Ishikawa (cell line): ENCODE data around the gene CD70.

Experiments used
- CEBPB ChIP-seq: IDR thresholded peaks from 2 replicates; pipeline ENCODE4 v1.6.1; 2012
- EGR1 ChIP-seq: IDR thresholded peaks from 2 replicates; pipeline ENCODE4 v1.6.1; 2012
- EP300 ChIP-seq: IDR thresholded peaks from 2 replicates; pipeline ENCODE4 v1.6.1; 2012; ENCODE audit warnings: borderline replicate concordance
- FOXM1 ChIP-seq: IDR thresholded peaks from 2 replicates; pipeline ENCODE4 v1.6.1; 2012; ENCODE audit warnings: low read depth, borderline replicate concordance
- RAD21 ChIP-seq: IDR thresholded peaks from 2 replicates; pipeline ENCODE4 v1.6.1; 2012; ENCODE audit warnings: low read depth
- TAF1 ChIP-seq: IDR thresholded peaks from 2 replicates; pipeline ENCODE4 v1.6.1; 2012; ENCODE audit warnings: low read depth, mild to moderate bottlenecking
- TCF12 ChIP-seq: IDR thresholded peaks from 2 replicates; pipeline ENCODE4 v1.6.1; 2012; ENCODE audit warnings: low read depth
- TEAD4 ChIP-seq: IDR thresholded peaks from 2 replicates; pipeline ENCODE4 v1.6.1; 2012
- TF ChIP-seq, protein P1 (sequence below): IDR thresholded peaks from 2 replicates; pipeline ENCODE4 v1.6.1; 2012
- TF ChIP-seq, protein P2 (sequence below): IDR thresholded peaks from 2 replicates; pipeline ENCODE4 v1.6.1; 2012; ENCODE audit warnings: low read depth, mild to moderate bottlenecking
- TF ChIP-seq, protein P3 (sequence below): IDR thresholded peaks from 2 replicates; pipeline ENCODE4 v1.6.1; 2012

GRCh38 chr19:6564393-6564792, 26.6 kb downstream of the CD70 start:
- TF ChIP-seq TCF12 (no peak), EGR1 (no peak), TEAD4 (peak; percentile 12; the same call in 1 of the 2 replicates), EP300 (no peak), FOXM1 (no peak), RAD21 (no peak), TAF1 (no peak), CEBPB (no peak)
- TF ChIP-seq, protein P1, sequence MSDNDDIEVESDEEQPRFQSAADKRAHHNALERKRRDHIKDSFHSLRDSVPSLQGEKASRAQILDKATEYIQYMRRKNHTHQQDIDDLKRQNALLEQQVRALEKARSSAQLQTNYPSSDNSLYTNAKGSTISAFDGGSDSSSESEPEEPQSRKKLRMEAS: peak; percentile 73
- TF ChIP-seq, protein P2, sequence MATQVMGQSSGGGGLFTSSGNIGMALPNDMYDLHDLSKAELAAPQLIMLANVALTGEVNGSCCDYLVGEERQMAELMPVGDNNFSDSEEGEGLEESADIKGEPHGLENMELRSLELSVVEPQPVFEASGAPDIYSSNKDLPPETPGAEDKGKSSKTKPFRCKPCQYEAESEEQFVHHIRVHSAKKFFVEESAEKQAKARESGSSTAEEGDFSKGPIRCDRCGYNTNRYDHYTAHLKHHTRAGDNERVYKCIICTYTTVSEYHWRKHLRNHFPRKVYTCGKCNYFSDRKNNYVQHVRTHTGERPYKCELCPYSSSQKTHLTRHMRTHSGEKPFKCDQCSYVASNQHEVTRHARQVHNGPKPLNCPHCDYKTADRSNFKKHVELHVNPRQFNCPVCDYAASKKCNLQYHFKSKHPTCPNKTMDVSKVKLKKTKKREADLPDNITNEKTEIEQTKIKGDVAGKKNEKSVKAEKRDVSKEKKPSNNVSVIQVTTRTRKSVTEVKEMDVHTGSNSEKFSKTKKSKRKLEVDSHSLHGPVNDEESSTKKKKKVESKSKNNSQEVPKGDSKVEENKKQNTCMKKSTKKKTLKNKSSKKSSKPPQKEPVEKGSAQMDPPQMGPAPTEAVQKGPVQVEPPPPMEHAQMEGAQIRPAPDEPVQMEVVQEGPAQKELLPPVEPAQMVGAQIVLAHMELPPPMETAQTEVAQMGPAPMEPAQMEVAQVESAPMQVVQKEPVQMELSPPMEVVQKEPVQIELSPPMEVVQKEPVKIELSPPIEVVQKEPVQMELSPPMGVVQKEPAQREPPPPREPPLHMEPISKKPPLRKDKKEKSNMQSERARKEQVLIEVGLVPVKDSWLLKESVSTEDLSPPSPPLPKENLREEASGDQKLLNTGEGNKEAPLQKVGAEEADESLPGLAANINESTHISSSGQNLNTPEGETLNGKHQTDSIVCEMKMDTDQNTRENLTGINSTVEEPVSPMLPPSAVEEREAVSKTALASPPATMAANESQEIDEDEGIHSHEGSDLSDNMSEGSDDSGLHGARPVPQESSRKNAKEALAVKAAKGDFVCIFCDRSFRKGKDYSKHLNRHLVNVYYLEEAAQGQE: peak; percentile 91
- TF ChIP-seq, protein P3, sequence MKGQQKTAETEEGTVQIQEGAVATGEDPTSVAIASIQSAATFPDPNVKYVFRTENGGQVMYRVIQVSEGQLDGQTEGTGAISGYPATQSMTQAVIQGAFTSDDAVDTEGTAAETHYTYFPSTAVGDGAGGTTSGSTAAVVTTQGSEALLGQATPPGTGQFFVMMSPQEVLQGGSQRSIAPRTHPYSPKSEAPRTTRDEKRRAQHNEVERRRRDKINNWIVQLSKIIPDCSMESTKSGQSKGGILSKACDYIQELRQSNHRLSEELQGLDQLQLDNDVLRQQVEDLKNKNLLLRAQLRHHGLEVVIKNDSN: no peak
